Activated naive CD4-positive, alpha-beta T cell (primary cell): Measurements from ENCODE around the gene NID2.

Source experiments
- DNase-seq, 4 experiments: peaks; one replicate each; lab custom pipeline; 2025; lab: John Stamatoyannopoulos, UW

Gene NID2

DNA sequence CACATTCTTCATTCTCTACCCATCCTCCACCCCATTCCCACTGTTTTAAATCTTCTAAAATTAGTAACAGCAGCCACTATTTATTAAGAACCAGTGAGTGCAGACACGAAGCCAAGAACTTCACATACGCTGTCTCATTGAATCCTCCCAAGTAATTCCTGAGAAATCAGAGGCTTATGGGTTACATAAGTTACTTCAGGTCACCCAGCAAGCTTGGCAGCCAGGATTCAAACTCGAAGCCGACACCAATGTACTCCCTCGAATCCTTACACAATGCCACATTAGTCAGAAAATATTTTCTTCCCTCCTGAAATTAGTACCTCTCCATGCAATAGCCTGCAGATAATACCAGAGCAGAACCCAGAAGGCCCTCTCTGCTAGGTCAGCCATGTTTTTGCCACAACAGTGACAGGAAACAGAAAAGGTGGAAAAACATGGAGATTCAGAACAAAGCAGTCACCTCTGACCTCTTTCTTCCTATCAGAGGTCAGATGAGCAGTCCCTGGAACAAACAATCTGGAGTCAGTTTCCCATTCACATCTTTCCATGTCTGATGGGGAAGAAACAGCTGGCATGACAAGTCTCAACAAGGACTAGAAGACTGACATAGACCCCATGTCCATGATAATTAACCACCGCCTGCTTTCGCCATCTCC is 16.4 kb downstream of the NID2 start:
- DNase-seq, result no peak

DNA sequence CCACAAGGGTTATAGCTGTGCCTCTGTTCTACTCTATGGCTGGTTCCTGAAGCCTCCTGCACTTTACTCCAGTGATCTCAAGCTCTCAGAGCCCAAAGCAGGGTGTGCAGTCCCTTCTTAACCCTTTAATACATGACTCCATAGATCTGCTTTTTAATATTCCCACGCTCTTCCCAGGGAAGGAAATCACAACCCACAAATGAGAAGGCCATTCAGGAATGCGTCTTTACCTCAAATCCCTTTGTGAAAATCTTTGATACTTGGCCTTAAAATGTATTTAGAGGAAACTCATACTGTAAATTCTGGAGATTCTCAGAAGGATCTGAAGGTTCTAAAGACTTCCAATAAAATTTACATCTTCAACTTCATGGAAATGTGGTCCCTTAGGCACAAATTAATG is 17.0 kb downstream of the NID2 start:
- no peak for DNase-seq

DNA sequence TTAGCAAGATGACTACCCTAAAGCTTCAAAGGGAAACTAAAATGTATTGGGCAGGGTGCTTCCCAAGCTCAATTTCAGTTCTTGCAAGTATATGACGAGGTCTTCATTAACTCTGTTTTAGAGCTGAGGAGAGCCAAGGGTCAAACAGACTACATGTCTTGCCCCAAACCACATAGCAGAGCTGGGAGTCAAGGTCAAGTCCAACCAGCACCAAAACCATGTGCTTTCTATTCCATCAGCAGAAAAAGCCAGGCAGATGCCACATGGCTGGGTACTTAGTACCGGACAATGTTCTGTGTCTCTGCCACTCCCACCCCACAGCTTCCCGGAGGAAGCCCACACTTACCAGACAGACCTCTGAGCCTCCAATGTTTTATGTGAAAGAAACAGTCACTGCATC is 17.6 kb downstream of the NID2 start:
- no peak for DNase-seq

DNA sequence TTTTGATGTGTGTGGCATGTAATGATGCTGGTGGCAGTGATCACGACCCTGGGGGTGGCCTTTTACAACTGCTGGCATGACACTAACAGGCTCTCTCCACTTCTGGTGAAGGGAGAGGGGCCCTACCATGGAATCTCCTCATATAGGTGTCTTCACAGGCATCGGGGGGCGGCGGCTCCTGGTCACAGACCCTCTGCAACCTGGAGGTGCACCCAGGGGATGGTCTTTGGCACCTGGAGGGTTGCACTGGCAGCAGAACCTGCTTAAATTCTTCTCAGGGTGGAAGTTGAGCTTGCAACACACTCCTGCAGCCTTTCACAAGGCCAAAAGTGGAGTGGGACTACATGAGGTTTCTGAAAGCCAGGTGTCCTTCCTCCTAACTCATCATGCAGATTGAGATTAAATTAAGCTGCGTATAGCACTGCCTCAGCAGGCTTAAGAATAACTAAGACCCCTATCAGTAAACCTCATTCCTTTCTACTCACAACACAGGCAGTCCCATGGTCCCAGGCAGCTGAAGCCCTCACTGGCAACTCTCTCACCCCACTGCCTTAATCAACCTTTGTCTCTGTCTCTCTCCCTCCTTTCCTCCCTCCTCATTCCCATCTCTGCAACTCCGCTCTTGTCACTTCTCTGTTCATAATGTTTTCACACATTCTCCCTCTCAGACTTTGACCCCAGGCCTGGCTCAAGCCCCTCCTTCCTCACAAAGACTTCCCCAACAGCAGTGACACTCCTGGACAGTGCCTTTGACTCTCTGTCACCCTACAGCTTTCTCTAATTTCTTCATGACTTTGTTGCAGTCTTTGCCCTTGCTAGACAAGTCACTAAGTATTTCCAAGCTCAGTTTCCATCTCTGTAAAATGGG is 18.9 kb downstream of the NID2 start:
- DNase-seq, result no peak

DNA sequence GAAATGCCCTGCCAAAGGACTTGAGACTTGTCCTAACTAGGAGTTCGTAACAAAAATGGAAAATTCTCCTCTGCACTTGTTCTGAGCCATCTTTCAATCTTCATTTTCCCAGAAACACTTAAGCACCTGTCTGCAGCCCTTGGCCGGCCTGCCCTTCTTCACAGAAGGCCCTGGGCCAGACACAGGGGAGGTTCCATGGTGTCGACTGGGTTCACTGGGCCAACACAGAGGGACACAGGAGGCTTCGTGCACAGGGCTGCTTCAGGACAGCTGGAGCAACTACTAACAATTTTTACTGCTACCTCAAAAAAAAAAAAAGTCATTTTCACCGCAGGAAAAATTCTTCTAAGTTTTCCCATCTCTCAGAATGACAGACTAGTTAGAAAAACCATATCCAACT is 19.6 kb downstream of the NID2 start:
- DNase-seq, result no peak

DNA sequence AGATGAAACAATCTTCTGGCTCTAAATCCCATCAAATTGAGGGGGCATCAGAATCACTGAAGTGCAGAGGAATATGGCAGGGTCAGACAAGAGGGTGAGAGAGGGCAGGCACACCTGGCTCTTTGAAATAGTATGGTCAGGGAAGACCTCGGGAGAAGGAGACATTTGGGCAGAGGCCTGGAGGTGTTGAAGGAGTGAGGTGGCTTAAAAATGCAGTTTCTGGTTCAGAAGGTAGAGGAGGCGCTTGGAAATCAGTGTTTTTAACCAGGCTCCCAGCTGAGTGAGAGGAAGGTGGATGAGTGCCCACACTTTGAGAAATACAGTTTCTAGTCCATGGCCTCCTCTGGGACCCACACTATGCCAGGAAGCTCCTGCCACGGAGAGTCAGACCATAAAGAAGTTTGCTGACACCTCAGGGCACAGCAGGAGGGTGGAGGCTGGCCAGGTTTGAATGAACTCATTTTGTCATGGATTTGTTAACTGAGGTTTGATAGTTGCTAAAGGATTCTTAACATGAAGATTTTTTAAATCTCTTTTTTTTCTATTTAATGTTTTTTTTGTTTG is 20.1 kb downstream of the NID2 start:
- no peak for DNase-seq

DNA sequence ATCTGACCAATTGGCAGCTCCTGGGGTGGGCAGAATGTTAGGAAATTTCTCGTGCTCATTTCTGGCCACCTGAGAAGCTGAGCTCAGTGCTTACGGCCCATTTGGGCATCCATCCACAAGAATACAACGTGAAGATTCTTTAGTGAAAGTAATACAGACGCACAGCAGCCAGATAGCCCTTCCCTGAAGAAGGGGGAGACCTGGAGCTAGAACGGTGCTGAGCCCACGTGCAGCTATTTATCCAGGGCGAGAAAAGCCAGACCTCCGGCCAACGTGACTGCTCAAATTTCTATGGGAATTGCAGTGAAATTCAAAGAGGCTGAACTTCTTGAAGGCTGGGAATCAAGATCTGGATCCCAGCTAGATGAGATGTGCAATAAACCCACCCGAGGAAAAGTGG is 20.7 kb downstream of the NID2 start:
- DNase-seq, result no peak

DNA sequence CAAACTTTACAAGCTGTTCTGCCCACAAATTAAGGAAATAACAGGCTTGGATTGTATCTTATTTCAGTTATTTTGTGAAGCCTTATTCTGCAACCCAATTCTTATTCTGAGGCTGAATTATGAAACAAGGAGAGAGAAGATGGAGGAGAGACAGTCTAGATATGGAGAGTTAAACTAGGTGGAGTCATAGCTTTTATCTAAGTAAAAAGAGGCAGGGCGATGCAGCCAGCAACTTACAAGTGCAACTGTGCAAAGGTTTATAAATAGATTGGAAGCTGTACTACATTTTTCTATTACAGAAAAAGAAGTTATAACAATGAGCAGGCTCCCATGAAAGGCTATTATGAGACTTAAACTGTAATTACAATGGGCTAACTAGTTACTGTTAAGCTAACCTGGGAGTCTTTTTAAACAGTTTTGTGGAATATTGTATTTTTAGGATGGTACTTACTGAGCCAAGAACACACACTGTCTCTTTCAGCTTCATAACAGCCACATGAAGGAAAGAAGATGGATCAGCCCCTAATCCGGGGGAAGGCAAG is 22.4 kb downstream of the NID2 start:
- no peak for DNase-seq

DNA sequence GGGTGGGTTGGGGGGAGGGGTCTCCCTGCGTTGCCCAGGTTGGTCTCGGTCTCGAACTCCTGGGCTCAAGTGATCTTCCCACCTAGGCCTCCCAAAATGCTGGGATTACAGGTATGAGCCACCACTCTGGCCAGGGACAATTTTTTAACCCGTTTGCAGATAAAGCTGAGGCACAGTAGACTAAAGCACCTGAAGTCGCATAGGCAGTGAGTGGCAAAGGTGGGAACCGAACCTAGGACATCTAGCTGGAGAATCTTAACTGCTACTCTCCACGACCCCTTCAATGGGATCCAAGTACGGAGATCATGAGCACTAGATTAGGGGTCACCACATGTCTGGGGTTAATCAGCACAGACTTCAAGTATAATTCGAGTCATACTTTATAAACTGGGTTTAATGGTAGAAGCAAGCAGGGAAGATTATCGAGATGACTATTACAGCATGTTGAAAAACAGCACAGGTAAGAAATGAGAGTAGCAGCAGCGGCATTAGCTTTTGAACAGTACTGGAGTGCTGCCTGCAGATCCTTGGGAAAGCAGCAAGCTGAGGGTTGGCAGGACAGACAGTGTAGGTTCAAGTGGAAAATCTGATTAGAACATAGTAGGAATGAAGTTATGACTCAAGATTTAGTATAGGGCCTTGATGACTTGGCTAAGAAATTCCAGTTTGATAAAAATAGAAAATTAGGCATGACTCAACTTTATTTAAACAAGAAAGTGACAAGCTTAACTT is 23.9 kb downstream of the NID2 start:
- no peak for DNase-seq

DNA sequence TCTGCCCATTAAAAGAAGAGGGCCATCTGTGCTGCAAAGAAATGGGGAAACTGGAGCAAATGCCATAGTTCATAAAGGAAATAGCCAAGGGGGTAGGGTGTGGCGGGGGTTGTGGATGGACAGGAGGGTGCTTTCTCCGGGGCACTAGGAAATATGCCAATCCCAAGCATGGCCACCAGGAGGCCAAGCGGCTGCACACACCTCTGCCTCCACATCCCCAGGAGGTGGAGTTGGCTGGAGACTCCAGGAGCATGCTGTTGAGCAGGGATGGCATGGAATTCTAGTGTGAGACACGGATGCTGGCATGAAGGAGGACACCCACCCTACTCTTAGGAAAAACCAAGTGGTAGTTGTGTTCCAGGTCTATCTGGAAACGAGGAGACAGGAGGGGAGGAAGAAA is 25.2 kb downstream of the NID2 start:
- DNase-seq, result no peak

DNA sequence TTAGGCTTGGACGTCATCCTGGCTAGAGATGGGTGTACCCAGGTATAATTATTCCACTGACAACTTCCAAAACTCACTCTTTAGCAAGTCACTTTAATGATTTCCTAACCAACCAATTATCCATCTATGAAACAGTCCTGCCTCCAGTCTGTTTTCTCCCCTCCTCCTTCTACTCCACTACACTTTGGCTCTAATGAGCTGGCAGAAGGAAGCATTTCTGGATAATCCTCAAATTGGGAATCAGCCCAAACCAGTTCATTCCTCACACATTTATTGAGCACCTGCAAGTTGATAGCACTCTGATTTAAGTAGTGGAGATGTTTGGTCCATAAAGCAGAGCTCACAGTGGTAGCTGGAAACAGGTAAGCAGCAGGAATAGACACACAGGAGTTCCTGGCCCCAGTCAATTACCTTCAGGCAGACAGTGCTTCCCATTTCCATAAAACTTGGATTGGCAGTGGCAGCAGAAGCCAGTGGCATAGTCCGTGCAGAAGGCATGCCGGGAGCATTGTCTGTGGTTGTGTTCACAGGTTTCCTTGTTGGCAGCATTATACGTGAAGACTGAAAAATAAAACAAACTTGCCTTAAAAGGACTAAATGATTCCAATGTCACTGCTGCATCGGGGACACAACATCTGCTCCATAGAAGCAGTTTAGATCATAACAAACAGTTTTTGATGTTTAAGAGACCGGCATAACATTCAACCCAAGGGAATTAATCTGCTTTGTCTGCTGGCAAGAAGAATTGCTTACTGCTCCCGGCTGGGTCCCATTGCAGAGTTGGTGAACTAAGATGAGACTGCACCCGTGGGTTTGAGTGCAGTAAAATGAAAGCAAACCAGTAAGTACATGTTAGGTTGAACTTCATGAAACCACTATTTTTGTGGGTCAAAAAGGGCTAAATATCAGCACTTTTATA is 26.2 kb downstream of the NID2 start:
- no peak for DNase-seq

DNA sequence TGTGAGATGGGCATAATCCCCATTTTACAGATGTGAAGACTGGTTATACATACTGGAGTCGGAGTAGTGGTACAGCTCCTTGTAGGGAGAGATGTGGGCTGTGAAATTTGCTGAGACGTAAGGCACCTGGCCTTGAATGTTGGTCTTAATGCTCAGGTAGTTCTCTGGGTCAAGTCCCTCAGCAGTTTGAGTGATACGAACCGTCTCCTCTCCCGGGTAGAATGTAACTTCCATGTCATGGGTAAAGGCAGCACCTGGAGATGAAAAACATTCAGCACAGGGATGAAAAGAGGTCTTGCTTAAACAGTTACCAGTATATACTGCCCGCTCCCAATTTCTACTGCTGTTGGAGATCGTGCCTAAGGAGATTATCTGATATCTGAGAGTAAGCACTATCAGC is 28.3 kb downstream of the NID2 start:
- DNase-seq, result no peak

DNA sequence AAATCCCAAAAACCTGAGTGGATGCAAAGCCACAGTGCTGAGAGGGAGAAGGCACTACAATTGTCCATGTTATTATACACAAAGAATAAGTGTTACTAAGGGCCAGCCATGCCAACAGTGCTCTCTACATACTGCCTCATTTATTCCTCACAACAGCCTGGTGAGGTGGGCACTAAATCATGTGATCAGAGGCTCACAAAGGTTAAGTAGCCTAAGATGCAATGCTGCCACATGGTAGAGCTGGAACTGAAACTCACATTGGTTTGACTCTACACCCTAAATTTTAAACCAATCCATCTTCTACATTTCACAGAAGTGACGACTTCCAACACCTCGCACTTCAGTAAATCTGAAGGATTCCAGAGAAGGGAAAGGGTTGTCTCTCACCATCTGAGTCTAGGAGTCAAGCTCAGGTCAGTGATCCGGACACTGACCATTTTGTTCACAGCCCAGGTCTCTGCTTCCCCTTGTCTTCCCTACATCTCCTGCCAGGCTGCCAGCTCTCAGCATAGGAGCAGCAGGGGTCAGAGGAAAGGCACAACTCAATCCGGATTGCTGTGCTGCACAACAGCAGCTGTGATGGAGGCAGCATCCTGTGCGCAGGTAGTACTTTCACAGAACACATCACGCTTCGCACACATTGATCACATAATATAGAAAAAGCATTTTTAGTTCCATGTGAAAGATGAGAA is 29.6 kb downstream of the NID2 start:
- no peak for DNase-seq

DNA sequence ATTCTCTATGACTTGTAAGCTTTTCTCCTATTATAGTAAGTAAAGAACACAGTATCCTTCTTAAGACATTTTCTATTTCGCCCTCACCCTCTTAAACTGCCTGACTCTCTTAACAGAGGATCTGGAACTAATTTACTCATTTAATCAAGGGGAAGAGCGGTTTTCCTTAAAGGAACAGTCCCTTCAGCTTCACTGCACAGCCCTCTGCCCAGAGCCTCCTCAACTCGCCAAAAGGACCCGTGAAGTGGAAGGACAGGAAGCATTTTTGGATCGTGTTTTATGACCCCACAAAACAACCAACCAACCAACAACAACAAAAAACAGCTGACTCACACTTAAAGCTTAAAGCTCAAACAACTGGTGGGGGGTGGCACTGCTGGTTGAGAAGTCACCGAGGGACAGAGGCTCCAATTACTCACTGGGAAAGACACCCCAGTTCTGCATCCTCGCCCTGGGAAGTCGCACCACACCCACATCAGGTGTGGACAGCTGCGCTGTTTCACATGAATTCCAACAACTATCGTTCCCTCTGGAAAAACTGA is 35.7 kb downstream of the NID2 start:
- no peak for DNase-seq

DNA sequence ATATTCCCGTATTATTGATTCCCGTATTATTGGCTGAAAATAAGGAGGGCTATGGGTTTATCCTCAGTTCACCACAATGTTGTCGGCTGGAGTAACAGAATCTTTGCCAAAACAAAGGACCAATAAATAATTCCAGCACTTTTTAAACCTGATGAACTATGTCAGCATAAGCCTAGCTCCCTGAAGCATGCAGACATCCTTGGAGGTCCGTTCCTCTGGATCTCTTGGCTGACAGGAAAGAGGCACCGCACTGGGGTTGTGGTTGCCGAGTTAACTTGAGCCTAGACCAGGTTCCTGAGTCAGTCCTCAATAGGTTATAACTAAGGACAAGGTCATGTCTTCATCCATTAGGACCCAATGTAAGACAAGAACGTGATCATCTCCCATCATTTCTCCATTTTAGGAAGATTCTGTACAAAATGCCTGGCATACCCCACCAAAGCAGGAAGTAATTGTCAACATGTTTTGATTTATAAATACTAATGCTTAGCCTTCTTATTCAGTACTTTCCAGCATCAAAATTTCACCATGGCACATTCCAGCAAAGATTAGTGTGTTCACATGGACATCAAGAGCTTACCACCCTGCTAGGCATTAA is 36.6 kb downstream of the NID2 start:
- no peak for DNase-seq

DNA sequence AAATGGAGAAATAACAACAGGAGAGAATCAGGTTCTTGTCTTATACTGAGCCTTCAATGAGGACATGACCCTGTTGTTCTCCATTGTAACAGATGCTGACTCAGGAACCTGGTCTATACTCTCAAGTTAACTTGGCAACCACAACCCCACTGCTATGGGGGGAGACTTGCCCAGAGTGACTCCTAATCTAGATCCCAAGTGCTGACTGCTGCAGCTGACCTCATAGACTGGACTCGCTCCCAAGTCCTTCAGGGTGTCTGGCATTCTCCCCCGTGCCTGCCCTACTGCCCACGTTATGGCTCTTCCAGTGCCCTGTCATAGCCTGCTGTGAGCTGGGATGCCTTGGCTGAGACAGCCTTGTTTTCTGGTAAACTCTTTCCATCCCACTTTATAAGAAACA is 37.1 kb downstream of the NID2 start:
- no peak for DNase-seq

DNA sequence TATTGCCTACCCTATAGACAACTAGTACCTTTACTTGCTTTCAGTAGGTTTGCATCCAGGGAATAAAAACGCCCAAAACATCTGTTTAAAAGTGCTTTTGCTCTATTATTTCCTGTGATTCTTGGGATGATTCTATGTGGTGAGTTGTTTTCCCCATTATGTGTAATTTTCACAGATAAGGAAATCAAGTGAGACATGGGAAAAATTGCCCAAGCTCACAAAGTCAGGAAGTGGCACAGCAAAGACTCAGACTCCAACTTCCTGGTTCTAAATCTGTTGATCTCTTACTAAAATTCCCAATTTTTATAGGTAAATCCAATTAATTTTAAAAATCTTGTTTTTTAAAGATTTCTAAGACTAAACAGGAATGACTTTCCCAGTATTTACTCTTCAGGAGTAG is 39.0 kb downstream of the NID2 start:
- DNase-seq, result no peak

DNA sequence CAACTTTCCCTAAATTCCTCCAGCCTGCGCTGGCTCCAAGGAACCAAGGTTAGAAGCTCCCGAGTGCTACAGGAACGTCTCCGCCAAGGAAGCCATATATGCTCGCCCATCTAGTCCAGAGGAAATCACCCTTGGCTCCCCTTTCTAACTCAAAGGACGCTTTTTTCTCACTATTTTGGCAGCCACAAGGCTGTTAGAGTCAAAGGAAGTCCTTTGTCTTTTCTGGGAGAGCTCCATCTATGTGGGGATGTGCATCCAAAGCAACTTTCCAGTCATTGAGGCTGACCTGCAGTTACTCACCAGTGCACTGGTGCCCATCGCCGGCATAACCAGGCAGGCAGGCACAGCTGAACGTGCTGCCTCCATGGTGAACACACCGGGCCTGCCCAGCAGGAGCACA is 42.0 kb downstream of the NID2 start:
- DNase-seq, result no peak

DNA sequence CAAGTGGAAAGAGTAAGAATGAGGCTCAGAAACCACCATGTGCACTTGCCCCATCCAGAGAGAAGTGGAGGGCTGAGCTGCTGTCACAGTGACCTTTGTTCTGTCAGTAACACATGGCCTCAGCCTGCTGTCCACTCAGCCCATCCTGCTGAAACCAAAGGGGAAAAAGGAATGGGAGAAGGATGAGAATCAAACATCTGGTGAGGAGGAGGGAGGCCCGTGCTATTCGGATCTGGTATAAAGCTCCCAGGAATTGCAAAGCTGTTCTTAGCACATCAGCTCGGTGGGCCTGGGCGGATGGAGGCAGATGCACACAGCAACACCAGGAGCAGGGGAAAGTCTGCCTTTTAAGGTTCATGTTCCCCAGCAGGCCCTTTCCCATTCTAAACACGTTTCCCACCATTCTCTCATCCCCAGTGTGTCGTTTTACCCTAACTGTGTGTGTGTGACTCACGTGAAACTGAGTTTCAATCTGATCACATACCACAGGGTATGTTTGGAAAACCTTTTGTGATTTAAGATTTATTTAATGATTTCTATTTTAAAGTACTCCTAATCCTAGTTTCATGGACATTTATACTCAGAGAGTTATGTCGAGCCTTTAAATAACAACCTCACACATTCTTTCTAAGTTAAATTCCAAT is 42.7 kb downstream of the NID2 start:
- no peak for DNase-seq

DNA sequence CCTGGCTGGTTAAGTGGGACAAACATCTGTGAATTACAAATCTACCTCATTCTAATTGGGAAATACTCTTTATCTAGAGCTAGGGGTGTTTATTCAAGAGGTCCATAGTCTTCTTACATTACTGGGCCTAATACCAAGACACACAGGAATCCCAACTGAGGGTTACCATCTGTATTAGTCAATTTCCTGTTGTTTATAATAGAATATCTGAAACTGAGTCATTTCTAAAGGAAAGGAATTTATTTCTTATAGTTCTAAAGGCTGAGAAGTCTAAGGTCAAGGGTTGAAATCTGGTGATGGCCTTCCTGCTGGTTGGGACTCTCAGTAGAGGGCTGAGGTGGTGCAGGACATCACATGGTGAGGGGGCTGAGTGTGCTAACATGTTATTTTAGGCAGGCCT is 43.5 kb downstream of the NID2 start:
- no peak for DNase-seq
